ENCODE data around the gene SLTM.
A peak's percentile ranks its signal among the peaks of the same experiment; 100 is the strongest.
"Not testable (repeated sequence)": the region's sequence is repeated elsewhere in the genome, so short reads cannot be mapped to it uniquely, and the experiment has no call there.

The SLTM gene

DNA sequence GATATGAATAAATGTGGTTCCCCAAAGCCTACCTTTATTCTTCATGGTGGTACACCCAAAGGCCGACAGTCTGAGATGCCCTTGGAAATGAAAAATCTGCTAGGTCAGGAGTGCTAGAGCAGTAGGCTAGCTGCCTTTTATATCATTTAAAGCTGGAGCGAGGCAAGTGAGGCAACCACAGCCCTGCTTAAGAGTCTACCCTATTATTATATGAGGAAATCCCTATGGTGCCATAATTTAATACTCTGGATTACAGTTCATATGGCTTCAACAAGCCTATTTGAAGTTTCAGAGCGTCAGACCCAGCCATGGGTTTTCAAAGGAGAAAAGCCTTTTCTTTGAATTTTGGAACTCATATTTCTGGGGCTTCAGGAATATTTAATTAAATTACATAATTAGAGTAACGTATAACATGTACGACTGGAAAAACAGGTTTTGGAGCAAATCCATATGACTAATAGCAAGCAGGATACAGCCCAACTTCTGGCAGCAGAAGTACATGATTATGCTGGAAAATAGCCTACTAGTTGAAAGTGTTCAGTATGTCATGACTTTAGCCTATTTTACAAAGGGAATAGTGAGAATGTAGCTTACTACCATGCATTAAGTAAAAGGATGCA is 18.0 kb upstream of the SLTM start:
- TF ChIP-seq CTCF (conservative IDR thresholded peaks at IDR 0.05; ENCODE audit: low read length), result no peak
- no peak overlapping the region for H3K4me3 ChIP-seq (ENCODE audit: low read length)
- peak; percentile 79 for DNase-seq (ENCODE audit: low read depth)

- DNase-seq (ENCODE audit: low read depth), result no peak
- no peak for TF ChIP-seq CTCF (conservative IDR thresholded peaks at IDR 0.05; ENCODE audit: low read length)
- H3K4me3 ChIP-seq (ENCODE audit: low read length), result no peak overlapping the region
Observed at GRCh38 chr15:58947179-58947578, 13.7 kb upstream of the SLTM start.

GRCh38 chr15:58934974-58935373 is 1.5 kb upstream of the SLTM start:
- not testable (repeated sequence) for H3K4me3 ChIP-seq (ENCODE audit: low read length); DNase-seq (ENCODE audit: low read depth)

DNA sequence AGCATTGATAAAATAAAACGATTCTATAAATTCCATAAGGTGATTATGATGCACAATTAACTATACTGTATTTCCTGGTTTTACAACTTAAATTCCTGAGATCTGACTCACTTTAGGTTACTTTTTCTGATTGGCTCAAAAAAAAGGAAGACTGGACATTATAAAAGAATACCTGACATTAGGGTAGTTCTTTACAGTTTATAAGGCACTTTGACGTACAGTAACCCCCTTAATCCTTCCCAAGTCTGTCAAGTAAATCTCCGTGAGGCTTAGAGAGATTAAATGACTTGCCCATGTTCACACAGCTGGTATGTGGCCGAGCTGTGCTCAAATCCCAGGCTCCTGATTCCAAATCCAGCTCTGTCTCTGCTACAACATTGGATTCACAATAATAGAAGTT is 1.0 kb upstream of the SLTM start:
- TF ChIP-seq CTCF (conservative IDR thresholded peaks at IDR 0.05; ENCODE audit: low read length), result no peak
- DNase-seq (ENCODE audit: low read depth), result no peak
- peak overlapping the region; percentile 84 for H3K4me3 ChIP-seq (ENCODE audit: low read length)

- H3K4me3 ChIP-seq (ENCODE audit: low read length), result peak overlapping the region; percentile 84
- DNase-seq (ENCODE audit: low read depth), result no peak
- TF ChIP-seq CTCF (conservative IDR thresholded peaks at IDR 0.05; ENCODE audit: low read length), result no peak
Observed at GRCh38 chr15:58934114-58934447, 602 bp upstream of the SLTM start.

GRCh38 chr15:58932710-58933280 is 684 bp downstream of the SLTM start:
- TF ChIP-seq CTCF (conservative IDR thresholded peaks at IDR 0.05; ENCODE audit: low read length), result no peak
- DNase-seq (ENCODE audit: low read depth), result peak; percentile 45
- peak overlapping the region; percentile 92 for H3K4me3 ChIP-seq (ENCODE audit: low read length)

DNA sequence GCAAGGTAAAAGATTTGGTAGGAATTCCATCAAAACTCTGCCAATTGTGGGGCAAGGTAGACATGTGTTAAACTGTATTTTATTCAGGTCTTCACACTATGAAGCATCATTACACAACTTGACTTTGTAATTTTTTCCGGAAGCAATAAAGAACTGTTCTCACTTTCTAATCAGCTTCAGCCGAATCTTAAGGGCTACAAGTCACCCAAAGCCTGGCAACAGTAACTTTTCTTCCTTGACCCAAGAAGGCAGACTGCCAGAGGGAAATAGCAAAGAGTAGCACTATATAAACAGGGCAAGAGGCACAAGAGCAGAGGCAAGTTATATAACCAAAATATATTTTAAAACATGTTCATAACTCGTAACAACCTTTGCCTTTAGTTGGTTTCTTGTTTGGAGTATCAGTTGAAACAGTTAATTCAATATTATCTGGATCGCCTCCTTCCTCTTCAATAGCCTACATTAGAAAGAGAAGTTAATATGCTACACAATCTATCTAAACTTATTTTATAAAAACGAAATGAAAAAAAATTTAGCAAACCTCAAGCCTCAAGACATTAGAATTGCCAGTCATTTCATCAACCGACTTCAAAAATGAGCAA is 1.4 kb downstream of the SLTM start:
- peak; percentile 70 for DNase-seq (ENCODE audit: low read depth)
- peak overlapping the region; percentile 92 for H3K4me3 ChIP-seq (ENCODE audit: low read length)
- no peak for TF ChIP-seq CTCF (conservative IDR thresholded peaks at IDR 0.05; ENCODE audit: low read length)

Data from AG10803 (cell line).